ENCODE measurements around the gene MED9.

DNA sequence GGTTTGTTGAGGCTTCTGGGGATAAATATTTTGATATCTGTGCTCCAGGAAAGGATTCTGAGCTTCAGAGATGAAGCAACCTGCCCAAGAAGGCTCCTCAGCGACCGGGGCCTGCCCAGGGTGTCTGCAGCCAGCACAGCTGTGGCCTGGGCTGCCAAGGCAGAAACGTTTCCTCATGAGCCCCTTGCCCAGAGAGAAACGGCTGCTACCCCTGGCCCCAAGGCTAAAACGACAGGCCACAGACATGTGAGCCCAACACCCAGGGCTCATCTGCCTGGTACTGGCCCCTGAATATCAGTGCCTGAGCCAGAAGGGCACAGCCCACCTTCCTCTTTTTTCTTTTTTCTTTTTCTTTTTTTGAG is 64.8 kb downstream of the MED9 start:
- TF ChIP-seq, protein P1, sequence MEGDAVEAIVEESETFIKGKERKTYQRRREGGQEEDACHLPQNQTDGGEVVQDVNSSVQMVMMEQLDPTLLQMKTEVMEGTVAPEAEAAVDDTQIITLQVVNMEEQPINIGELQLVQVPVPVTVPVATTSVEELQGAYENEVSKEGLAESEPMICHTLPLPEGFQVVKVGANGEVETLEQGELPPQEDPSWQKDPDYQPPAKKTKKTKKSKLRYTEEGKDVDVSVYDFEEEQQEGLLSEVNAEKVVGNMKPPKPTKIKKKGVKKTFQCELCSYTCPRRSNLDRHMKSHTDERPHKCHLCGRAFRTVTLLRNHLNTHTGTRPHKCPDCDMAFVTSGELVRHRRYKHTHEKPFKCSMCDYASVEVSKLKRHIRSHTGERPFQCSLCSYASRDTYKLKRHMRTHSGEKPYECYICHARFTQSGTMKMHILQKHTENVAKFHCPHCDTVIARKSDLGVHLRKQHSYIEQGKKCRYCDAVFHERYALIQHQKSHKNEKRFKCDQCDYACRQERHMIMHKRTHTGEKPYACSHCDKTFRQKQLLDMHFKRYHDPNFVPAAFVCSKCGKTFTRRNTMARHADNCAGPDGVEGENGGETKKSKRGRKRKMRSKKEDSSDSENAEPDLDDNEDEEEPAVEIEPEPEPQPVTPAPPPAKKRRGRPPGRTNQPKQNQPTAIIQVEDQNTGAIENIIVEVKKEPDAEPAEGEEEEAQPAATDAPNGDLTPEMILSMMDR (IDR thresholded peaks at IDR 0.05): no peak
- no peak for TF ChIP-seq JUND (IDR thresholded peaks at IDR 0.05)
- TF ChIP-seq EZH2phosphoT487 (IDR thresholded peaks at IDR 0.05; ENCODE audit: borderline replicate concordance, low read depth): no peak
- no peak for TF ChIP-seq POLR2AphosphoS5 (IDR thresholded peaks at IDR 0.05; ENCODE audit: low read depth, low read length)
- TF ChIP-seq SMC3 (IDR thresholded peaks at IDR 0.05; ENCODE audit: low read depth, low read length): no peak
- no peak for TF ChIP-seq GABPA (IDR thresholded peaks at IDR 0.05; ENCODE audit: low read depth)
- TF ChIP-seq MAX (IDR thresholded peaks at IDR 0.05; ENCODE audit: low read depth): no peak
- TF ChIP-seq FOSL2 (IDR thresholded peaks at IDR 0.05; ENCODE audit: borderline replicate concordance, low read depth): no peak
